ENCODE results near the gene INPP5F.
A peak's percentile ranks its signal among the peaks of the same experiment; 100 is the strongest.

INPP5F gene

DNA sequence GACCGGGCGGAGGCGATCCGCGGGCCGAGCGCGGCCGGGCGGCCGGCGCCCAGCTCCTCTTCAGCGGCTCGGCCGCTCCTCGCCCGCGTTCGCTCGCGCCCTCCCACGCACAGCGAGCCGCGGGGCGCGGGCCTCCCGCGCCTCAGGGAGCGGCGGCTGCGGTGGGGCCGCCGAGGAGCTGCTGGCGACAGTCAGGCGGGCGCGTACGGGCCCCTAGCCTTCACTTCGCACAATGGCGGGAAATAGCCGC, 146.7 kb downstream of the INPP5F start, which contains the start of gene MCMBP:
Gene MCMBP, minus strand, starts transcription at position 234 of the 250 bp plus-strand sequence. CDS start 259 bp downstream, outside the sequence.
- DNase-seq: no peak

DNA sequence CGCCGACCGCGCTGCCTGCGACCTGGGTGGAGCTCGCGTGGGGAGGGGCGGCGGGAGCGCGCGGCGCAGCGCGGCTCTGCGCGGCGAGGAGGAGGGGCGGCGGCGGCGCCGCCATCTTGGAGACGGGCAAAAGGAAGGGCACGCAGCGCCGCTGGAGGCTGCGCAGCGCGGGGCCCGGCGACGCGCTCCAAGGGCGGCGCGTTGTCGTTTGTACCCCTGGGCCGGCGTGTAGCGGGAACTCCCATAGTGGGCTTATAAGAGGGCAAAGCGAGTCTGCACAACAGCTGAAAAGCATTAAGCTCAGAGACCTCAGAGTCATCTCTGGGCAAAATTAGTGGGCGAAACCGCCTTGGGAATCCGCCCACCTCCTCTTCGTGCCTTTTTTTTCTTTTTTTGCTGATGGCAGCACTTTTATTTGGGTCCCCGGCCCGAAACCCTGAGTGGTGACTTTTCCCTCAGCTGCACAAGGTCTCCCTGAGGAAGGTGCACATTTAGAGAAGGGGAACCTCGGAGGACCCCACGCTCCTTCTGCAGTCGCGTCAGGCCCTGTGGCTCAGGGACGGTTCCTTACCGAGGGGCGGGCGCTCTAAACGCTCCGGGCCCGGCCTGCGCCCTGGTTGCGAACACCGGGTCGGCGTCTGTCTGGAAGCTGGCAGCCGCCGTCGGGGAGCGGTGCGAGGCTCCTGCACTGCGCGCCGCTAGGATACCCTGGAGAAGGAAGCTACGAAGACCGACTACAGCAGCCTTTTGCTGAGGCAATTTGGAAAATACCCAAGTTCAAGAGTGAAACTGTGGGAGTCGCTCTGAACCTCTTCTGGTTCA, 147.2 kb downstream of the INPP5F start:
- DNase-seq: peak; percentile 88

DNA sequence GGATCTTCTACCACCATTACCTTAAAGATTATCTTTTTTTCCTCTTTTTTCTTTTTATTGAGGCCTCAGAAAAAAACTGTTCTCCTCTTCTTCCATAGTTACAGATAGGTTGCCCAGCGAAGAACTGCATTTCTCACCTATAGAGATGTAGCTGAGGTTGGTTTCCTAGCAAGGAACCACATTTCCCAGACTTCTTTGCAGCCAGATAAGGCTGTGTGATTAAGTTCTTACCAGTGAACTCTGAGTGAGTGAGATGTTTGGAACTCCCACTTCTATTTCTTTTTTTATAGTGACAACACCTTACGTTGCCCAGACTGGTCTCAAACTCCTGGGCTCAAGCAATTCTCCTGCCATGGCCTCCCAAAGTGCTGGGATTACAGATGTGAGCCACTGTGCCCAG, 152.7 kb downstream of the INPP5F start:
- DNase-seq: no peak
